ENCODE data around the gene MRPL20.

MRPL20 gene

GRCh38 chr1:1381294-1381693 lies 25.8 kb downstream of the MRPL20 start:
- TF ChIP-seq CSRNP3 (CRISPR knock-in tag; IDR thresholded peaks at IDR 0.05) (no peak), ZC3H10 (CRISPR knock-in tag; IDR thresholded peaks at IDR 0.05) (no peak), ZNF70 (CRISPR knock-in tag; IDR thresholded peaks at IDR 0.05) (no peak), ZNF8 (CRISPR knock-in tag; IDR thresholded peaks at IDR 0.05) (no peak), CSDC2 (CRISPR knock-in tag; IDR thresholded peaks at IDR 0.05) (no peak), OSR1 (CRISPR knock-in tag; IDR thresholded peaks at IDR 0.05) (no peak), ISL1 (CRISPR knock-in tag; IDR thresholded peaks at IDR 0.05) (no peak), ZNF565 (CRISPR knock-in tag; conservative IDR thresholded peaks at IDR 0.05; ENCODE audit: low read depth) (no peak), TCF4 (CRISPR knock-in tag; IDR thresholded peaks at IDR 0.05; ENCODE audit: borderline replicate concordance) (no peak), TOX (CRISPR knock-in tag; IDR thresholded peaks at IDR 0.05; ENCODE audit: borderline replicate concordance) (no peak), PATZ1 (CRISPR knock-in tag; IDR thresholded peaks at IDR 0.05; ENCODE audit: borderline replicate concordance) (no peak), ZFP3 (CRISPR knock-in tag; IDR thresholded peaks at IDR 0.05) (no peak)
- ATAC-seq = no peak

GRCh38 chr1:1380860-1381259 lies 26.2 kb downstream of the MRPL20 start:
- no peak for TF ChIP-seq ZNF565 (CRISPR knock-in tag; conservative IDR thresholded peaks at IDR 0.05; ENCODE audit: low read depth)
- no peak for TF ChIP-seq CSDC2 (CRISPR knock-in tag; IDR thresholded peaks at IDR 0.05)
- no peak for TF ChIP-seq PPARA (CRISPR knock-in tag; IDR thresholded peaks at IDR 0.05; ENCODE audit: borderline replicate concordance)
- no peak for TF ChIP-seq TCF4 (CRISPR knock-in tag; IDR thresholded peaks at IDR 0.05; ENCODE audit: borderline replicate concordance)
- no peak for TF ChIP-seq CREB5 (CRISPR knock-in tag; IDR thresholded peaks at IDR 0.05; ENCODE audit: low read depth)
- no peak for TF ChIP-seq ISL1 (CRISPR knock-in tag; IDR thresholded peaks at IDR 0.05)
- TF ChIP-seq TSHZ2 (CRISPR knock-in tag; IDR thresholded peaks at IDR 0.05) = no peak
- no peak for TF ChIP-seq CSRNP3 (CRISPR knock-in tag; IDR thresholded peaks at IDR 0.05)
- no peak for TF ChIP-seq SNAI2 (CRISPR knock-in tag; IDR thresholded peaks at IDR 0.05)
- TF ChIP-seq ZNF70 (CRISPR knock-in tag; IDR thresholded peaks at IDR 0.05) = no peak
- TF ChIP-seq ZNF8 (CRISPR knock-in tag; IDR thresholded peaks at IDR 0.05) = no peak
- no peak for TF ChIP-seq ZC3H10 (CRISPR knock-in tag; IDR thresholded peaks at IDR 0.05)
- no peak for TF ChIP-seq GLIS3 (CRISPR knock-in tag; IDR thresholded peaks at IDR 0.05)
- no peak for TF ChIP-seq BACH2 (CRISPR knock-in tag; IDR thresholded peaks at IDR 0.05; ENCODE audit: borderline replicate concordance)
- TF ChIP-seq ARNTL (CRISPR knock-in tag; IDR thresholded peaks at IDR 0.05; ENCODE audit: borderline replicate concordance, low read depth) = no peak
- no peak for TF ChIP-seq POU6F1 (CRISPR knock-in tag; IDR thresholded peaks at IDR 0.05; ENCODE audit: borderline replicate concordance, low read depth)
- TF ChIP-seq ZFP30 (CRISPR knock-in tag; IDR thresholded peaks at IDR 0.05) = no peak
- no peak for TF ChIP-seq RARB (CRISPR knock-in tag; IDR thresholded peaks at IDR 0.05)
- no peak for TF ChIP-seq TOX (CRISPR knock-in tag; IDR thresholded peaks at IDR 0.05; ENCODE audit: borderline replicate concordance)
- no peak for TF ChIP-seq ESRRG (CRISPR knock-in tag; IDR thresholded peaks at IDR 0.05)
- ATAC-seq = no peak

Data from SK-N-SH treated with all-trans-retinoic acid at 6 μM for 48 hours (cell line).